ENCODE measurements around the gene STK24. TPM values are rescaled to one million over a fixed set of nuclear protein-coding genes. Genes with fewer than 3 reads are reported as not detected.
"Not testable (repeated sequence)": the region's sequence is repeated elsewhere in the genome, so short reads cannot be mapped to it uniquely, and the experiment has no call there.

Gene STK24
- total RNA-seq, 1 experiment from 2014 or later, result 51.2 TPM

- no peak overlapping the region for H3K27ac Mint-ChIP-seq (ENCODE audit: unreplicated experiment)
- H3K4me1 Mint-ChIP-seq (ENCODE audit: low read depth, unreplicated experiment), result no peaks in the 10 kb centered on the region
- no peaks in the 10 kb centered on the region for H3K36me3 Mint-ChIP-seq (ENCODE audit: insufficient read depth, unreplicated experiment)
- no peak overlapping the region for H3K4me3 Mint-ChIP-seq (ENCODE audit: low read depth, unreplicated experiment)
- DNase-seq, result no peak
- intact Hi-C loops (cut with micrococcal nuclease; ENCODE audit: unreplicated experiment), result no loop called here
- no peak for TF ChIP-seq CTCF (IDR thresholded peaks at IDR 0.05; ENCODE audit: unreplicated experiment)
- CTCF ChIA-PET, result no interaction called here
- no TSS peak for BruUV-seq (replicated peaks)
- no peaks in the 10 kb centered on the region for H3K9me3 Mint-ChIP-seq (ENCODE audit: low read depth, unreplicated experiment)
- no peaks in the 10 kb centered on the region for H3K27me3 Mint-ChIP-seq (ENCODE audit: unreplicated experiment)
Measured at GRCh38 chr13:98619556-98619955, 42.6 kb upstream of the STK24 start.

- H3K36me3 Mint-ChIP-seq (ENCODE audit: insufficient read depth, unreplicated experiment); H3K9me3 Mint-ChIP-seq (ENCODE audit: low read depth, unreplicated experiment); H3K4me1 Mint-ChIP-seq (ENCODE audit: low read depth, unreplicated experiment); H3K27me3 Mint-ChIP-seq (ENCODE audit: unreplicated experiment); intact Hi-C loops (cut with micrococcal nuclease; ENCODE audit: unreplicated experiment); DNase-seq; BruUV-seq (replicated peaks); H3K27ac Mint-ChIP-seq (ENCODE audit: unreplicated experiment); H3K4me3 Mint-ChIP-seq (ENCODE audit: low read depth, unreplicated experiment): not testable (repeated sequence)
- CTCF ChIA-PET, result interaction anchor here (0.6 kb wide), 1 partner anchor 740 kb away, joined by 3 read pairs; no protein-coding TSS in a partner anchor
Measured at GRCh38 chr13:98615595-98615994, 38.7 kb upstream of the STK24 start.

GRCh38 chr13:98613591-98613990 lies 36.7 kb upstream of the STK24 start:
- Mint-ChIP-seq H3K27ac (ENCODE audit: unreplicated experiment) (no peak overlapping the region), H3K4me3 (ENCODE audit: low read depth, unreplicated experiment) (no peak overlapping the region), H3K4me1 (ENCODE audit: low read depth, unreplicated experiment) (no peaks in the 10 kb centered on the region), H3K27me3 (ENCODE audit: unreplicated experiment) (no peaks in the 10 kb centered on the region), H3K9me3 (ENCODE audit: low read depth, unreplicated experiment) (no peaks in the 10 kb centered on the region), H3K36me3 (ENCODE audit: insufficient read depth, unreplicated experiment) (no peaks in the 10 kb centered on the region)
- intact Hi-C loops (cut with micrococcal nuclease; ENCODE audit: unreplicated experiment), result no loop called here
- CTCF ChIA-PET, result no interaction called here
- no TSS peak for BruUV-seq (replicated peaks)
- TF ChIP-seq CTCF (IDR thresholded peaks at IDR 0.05; ENCODE audit: unreplicated experiment), result no peak
- DNase-seq, result no peak

GRCh38 chr13:98609756-98610155 lies 32.8 kb upstream of the STK24 start:
- intact Hi-C loops (cut with micrococcal nuclease; ENCODE audit: unreplicated experiment), result no loop called here
- Mint-ChIP-seq H3K27ac (ENCODE audit: unreplicated experiment) (no peak overlapping the region), H3K4me1 (ENCODE audit: low read depth, unreplicated experiment) (no peaks in the 10 kb centered on the region), H3K36me3 (ENCODE audit: insufficient read depth, unreplicated experiment) (no peaks in the 10 kb centered on the region), H3K27me3 (ENCODE audit: unreplicated experiment) (no peaks in the 10 kb centered on the region), H3K9me3 (ENCODE audit: low read depth, unreplicated experiment) (no peaks in the 10 kb centered on the region), H3K4me3 (ENCODE audit: low read depth, unreplicated experiment) (no peak overlapping the region)
- DNase-seq, result no peak
- TF ChIP-seq CTCF (IDR thresholded peaks at IDR 0.05; ENCODE audit: unreplicated experiment), result no peak
- BruUV-seq (replicated peaks), result no TSS peak
- CTCF ChIA-PET, result no interaction called here

GRCh38 chr13:98606296-98606695 lies 29.4 kb upstream of the STK24 start:
- TF ChIP-seq CTCF (IDR thresholded peaks at IDR 0.05; ENCODE audit: unreplicated experiment), result no peak
- H3K4me3 Mint-ChIP-seq (ENCODE audit: low read depth, unreplicated experiment), result no peak overlapping the region
- no peak for DNase-seq
- H3K4me1 Mint-ChIP-seq (ENCODE audit: low read depth, unreplicated experiment), result no peaks in the 10 kb centered on the region
- intact Hi-C loops (cut with micrococcal nuclease; ENCODE audit: unreplicated experiment), result no loop called here
- CTCF ChIA-PET, result no interaction called here
- H3K9me3 Mint-ChIP-seq (ENCODE audit: low read depth, unreplicated experiment), result no peaks in the 10 kb centered on the region
- H3K36me3 Mint-ChIP-seq (ENCODE audit: insufficient read depth, unreplicated experiment), result no peaks in the 10 kb centered on the region
- no peaks in the 10 kb centered on the region for H3K27me3 Mint-ChIP-seq (ENCODE audit: unreplicated experiment)
- no TSS peak for BruUV-seq (replicated peaks)
- H3K27ac Mint-ChIP-seq (ENCODE audit: unreplicated experiment), result no peak overlapping the region

Measured in Calu3 (cell line).